Measurements from ENCODE around the gene DLL1.

DLL1 gene

GRCh38 chr6:170283212-170284081, 7.4 kb downstream of the DLL1 start:
- DNase-seq (ENCODE audit: low read depth in 1 of 2, low spot score in 1 of 2): no peak

DNA sequence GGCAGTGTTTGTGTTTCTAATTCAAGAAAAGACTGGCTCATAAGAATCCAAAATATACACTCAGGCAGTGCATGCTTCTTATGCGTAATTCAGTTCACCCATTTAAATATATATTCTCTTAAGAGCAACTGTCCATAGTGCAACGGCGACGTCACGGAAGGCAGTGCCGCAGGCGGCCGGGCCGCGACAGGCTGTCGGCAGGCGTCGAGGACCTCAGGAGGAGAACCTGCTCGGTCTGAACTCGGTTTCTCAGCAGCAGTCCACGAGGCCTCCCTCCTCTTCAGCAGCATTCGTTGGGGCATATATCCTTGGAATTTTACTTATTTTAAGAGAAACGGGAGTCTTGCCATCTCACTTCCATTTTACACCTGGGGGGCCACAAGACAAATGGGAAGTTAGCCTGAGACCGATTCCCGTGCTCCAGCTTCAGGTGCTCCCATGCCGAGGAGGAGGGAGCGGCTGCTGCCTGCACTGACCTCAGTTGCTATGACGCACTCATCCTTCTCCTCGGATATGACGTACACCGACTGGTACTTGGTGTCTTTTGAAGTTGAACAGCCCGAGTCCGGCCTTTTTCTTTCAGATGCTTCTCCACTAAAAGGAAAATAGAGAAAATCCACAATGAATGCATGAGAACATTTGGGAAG, 8.2 kb downstream of the DLL1 start:
- no peak for DNase-seq (ENCODE audit: low read depth in 1 of 2, low spot score in 1 of 2)

DNA sequence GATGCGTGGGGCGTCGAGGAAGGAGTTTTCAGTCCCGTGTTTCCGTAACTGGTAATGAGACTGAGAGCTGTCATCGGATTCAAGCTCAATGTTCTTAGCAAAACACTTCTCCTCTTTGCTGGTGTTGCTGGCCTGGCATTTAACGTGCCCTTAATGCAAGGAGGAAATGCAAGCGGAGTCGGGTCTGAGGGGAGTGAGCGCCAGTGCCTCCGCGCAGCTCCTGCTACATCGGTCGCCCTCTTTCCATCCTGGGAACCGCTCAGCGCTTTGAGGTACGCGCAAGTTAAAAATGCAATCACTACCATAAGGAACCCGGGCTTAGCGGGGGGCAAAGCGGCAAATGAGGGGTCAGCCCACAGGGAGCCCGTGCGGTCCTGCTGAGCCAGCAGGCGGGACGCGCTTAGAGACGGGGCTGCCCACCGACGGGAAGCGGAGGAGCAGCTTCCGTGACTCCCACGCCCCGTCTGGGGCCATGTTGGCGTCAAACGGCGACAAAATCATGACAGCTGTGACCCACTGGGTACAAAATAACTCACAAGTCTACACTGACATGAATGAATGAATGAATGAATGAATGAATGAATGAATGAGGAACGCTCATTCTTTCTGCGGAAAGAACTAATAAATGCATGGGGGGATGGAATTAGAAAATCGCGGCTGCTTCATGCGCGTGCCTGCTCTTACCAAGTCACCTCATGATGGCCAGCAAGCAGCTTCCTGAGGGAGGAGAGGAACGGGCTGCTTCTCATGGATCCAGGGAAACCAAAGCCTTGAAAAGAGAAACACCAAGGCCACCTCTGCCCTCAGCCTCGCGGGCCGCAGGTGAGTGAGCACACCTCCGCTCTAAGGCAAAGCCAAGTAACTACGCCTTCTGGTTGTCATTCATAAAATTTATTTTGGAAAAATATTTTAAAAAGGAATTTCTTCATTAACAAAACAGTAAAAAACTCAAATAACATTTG, 9.3 kb downstream of the DLL1 start:
- no peak for DNase-seq (ENCODE audit: low read depth in 1 of 2, low spot score in 1 of 2)

DNA sequence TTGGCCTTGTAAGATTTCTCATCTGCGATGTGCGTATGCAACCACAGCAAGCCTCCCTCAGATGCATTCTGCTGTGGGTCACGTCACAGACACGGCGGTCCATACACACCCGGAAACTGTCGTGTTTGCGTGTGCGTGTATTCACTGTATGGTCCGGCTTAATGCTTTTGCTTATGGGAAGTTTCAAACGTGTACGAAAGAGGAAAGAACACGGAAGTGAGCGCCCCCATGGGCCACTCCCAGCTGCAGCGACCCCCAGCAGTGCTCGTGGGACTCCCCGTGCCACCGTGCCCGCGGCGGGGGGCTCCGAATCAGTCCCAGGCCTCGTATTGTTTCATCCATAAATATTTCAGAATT, 10.2 kb downstream of the DLL1 start:
- DNase-seq (ENCODE audit: low read depth in 1 of 2, low spot score in 1 of 2): no peak

GRCh38 chr6:170279977-170280688, 10.7 kb downstream of the DLL1 start:
- no peak for DNase-seq (ENCODE audit: low read depth in 1 of 2, low spot score in 1 of 2)

GRCh38 chr6:170279426-170279825, 11.5 kb downstream of the DLL1 start:
- DNase-seq (ENCODE audit: low read depth in 1 of 2, low spot score in 1 of 2): no peak

DNA sequence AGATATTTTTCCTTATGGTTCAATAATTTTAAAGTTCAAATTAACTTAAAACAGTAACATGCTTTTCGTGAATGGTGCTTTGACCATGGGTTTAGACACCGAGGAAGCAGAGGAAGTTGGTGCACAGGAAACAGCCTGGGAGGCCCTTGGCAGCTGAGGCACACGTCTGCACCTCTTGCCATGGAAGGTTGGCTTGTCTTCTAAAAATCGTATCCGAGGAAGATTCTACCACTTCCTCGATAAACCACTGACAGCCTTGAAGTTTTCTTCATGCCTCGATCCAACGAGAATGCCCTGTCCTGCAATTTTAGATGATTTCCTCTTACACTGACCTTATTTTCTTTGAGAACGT, 12.2 kb downstream of the DLL1 start:
- no peak for DNase-seq (ENCODE audit: low read depth in 1 of 2, low spot score in 1 of 2)

DNA sequence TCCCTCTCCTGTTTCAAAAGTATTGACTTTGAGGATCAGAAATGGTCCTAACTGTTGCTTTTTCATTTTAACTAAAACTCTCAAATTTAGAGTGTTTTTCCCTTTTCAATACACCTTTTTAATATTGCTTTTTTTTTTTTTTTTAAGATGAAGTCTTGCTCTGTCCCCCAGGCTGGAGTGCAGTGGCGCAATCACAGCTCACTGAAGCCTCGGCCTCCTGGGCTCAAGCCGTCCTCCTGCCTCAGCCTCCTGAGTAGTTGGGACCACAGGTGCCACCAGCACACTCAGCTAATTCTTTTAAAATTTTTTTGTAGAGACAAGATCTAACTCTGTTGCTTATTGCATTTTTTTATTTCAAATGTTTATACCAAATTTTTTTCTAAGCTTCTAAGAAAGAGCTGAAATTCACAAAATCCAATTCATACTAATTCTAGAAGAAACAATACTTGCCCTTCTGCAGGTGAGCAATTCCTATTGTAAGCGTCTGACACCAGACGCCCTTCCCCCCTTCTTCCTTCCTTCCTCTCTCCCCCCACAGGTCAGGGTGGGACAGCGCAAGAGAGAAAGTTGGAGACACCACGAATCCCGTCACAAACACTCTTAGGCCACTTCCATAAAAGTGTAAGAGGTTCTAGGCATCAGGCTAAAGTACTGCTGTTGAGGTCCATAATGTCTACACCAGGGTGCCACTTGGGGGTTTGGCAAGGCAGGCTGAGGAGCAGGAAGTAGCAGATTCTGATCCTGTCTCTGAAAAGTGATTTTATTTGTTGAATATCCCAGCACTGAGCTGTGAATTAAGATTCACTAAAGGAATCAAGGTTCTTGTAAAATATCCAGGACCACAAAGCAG, 12.8 kb downstream of the DLL1 start:
- DNase-seq (ENCODE audit: low read depth in 1 of 2, low spot score in 1 of 2): no peak

- DNase-seq (ENCODE audit: low read depth in 1 of 2, low spot score in 1 of 2): no peak
These were observed 14.4 kb downstream of the DLL1 start for GRCh38 chr6:170276369-170277057.

- DNase-seq (ENCODE audit: low read depth in 1 of 2, low spot score in 1 of 2): no peak
These were observed 15.9 kb downstream of the DLL1 start for GRCh38 chr6:170274713-170275560.

GRCh38 chr6:170273681-170274080, 17.2 kb downstream of the DLL1 start:
- DNase-seq (ENCODE audit: low read depth in 1 of 2, low spot score in 1 of 2): no peak

GRCh38 chr6:170273191-170273590, 17.7 kb downstream of the DLL1 start:
- DNase-seq (ENCODE audit: low read depth in 1 of 2, low spot score in 1 of 2): no peak

GRCh38 chr6:170272341-170273065, 18.4 kb downstream of the DLL1 start:
- DNase-seq (ENCODE audit: low read depth in 1 of 2, low spot score in 1 of 2): no peak

- peak in 1 of 2 donors; percentile 71 for DNase-seq (ENCODE audit: low read depth in 1 of 2, low spot score in 1 of 2)
These were observed 19.0 kb downstream of the DLL1 start for GRCh38 chr6:170271771-170272314.

GRCh38 chr6:170270984-170271593, 19.8 kb downstream of the DLL1 start:
- no peak for DNase-seq (ENCODE audit: low read depth in 1 of 2, low spot score in 1 of 2)

- no peak for DNase-seq (ENCODE audit: low read depth in 1 of 2, low spot score in 1 of 2)
These were observed 20.9 kb downstream of the DLL1 start for GRCh38 chr6:170269846-170270541.

Measured in activated CD4-positive, alpha-beta T cell treated with anti-CD3 and anti-CD28 coated beads, Interleukin-2, amount 50 U/mL, for 24 hours (primary cell).